HG03280 (cell line): Measurements from ENCODE around the gene SLC46A2.

ENCODE experiments used
- ATAC-seq: cut with Tn5 transposase; IDR thresholded peaks from one replicate; pipeline ENCODE4 v1.9.1; 2021; ENCODE audit warnings: mild to moderate bottlenecking, moderate library complexity; ENCODE audit not compliant: unreplicated experiment

SLC46A2 gene

GRCh38 chr9:112890106-112891081 is at the start of gene SLC46A2:
Gene SLC46A2, minus strand, starts transcription at chr9:112890876. Its CDS starts 195 bp downstream, at chr9:112890681.
- no peak for ATAC-seq

GRCh38 chr9:112939418-112939817 is 48.7 kb upstream of the SLC46A2 start:
- ATAC-seq, result no peak

GRCh38 chr9:112933696-112934095 is 43.0 kb upstream of the SLC46A2 start:
- ATAC-seq, result no peak

GRCh38 chr9:112925058-112925641 is 34.5 kb upstream of the SLC46A2 start:
- no peak for ATAC-seq

- ATAC-seq, result no peak
These were observed 30.9 kb upstream of the SLC46A2 start for GRCh38 chr9:112921549-112921948.

- ATAC-seq, result no peak
These were observed 27.3 kb upstream of the SLC46A2 start for GRCh38 chr9:112917987-112918362.

- ATAC-seq, result no peak
These were observed 26.6 kb upstream of the SLC46A2 start for GRCh38 chr9:112917047-112917986.

GRCh38 chr9:112914524-112914923 is 23.8 kb upstream of the SLC46A2 start:
- no peak for ATAC-seq

- no peak for ATAC-seq
These were observed 22.6 kb upstream of the SLC46A2 start for GRCh38 chr9:112913326-112913725.

- ATAC-seq, result no peak
These were observed 22.0 kb upstream of the SLC46A2 start for GRCh38 chr9:112912636-112913035.

- no peak for ATAC-seq
These were observed 21.1 kb upstream of the SLC46A2 start for GRCh38 chr9:112911736-112912135.

GRCh38 chr9:112905084-112905483 is 14.4 kb upstream of the SLC46A2 start:
- no peak for ATAC-seq

- ATAC-seq, result no peak
These were observed 10.2 kb upstream of the SLC46A2 start for GRCh38 chr9:112900901-112901300.

GRCh38 chr9:112900488-112900887 is 9.8 kb upstream of the SLC46A2 start:
- ATAC-seq, result no peak

- ATAC-seq, result no peak
These were observed 8.2 kb upstream of the SLC46A2 start for GRCh38 chr9:112898872-112899311.

- no peak for ATAC-seq
These were observed 5.5 kb upstream of the SLC46A2 start for GRCh38 chr9:112896131-112896530.

GRCh38 chr9:112894699-112895098 is 4.0 kb upstream of the SLC46A2 start:
- no peak for ATAC-seq

GRCh38 chr9:112894041-112894440 is 3.4 kb upstream of the SLC46A2 start:
- no peak for ATAC-seq

- ATAC-seq, result no peak
These were observed 2.3 kb upstream of the SLC46A2 start for GRCh38 chr9:112892981-112893380.

GRCh38 chr9:112891521-112891920 is 845 bp upstream of the SLC46A2 start:
- no peak for ATAC-seq

GRCh38 chr9:112887381-112887780 is 3.3 kb downstream of the SLC46A2 start:
- no peak for ATAC-seq
